SK-N-SH (cell line): ENCODE measurements around the gene MACROD2. TPM values are rescaled to one million over a fixed set of nuclear protein-coding genes. Genes with fewer than 3 reads are reported as not detected.

Experiments used
- CTCF ChIA-PET: fragments of 300-600, 350-600 bp; formaldehyde crosslinking; extraction: SDS; loops from one replicate; lab custom pipeline; 2021; lab: Yijun Ruan, JAX
- POLR2A ChIA-PET: fragments of 350-600 bp; sonication (Branson Sonifier 250); formaldehyde crosslinking; extraction: SDS; loops from one replicate; lab custom pipeline; 2020; ENCODE audit warnings: antibody characterized with exemption, inconsistent platforms; lab: Yijun Ruan, JAX
- DNase-seq: peaks from one replicate; pipeline ENCODE4 v3.0.0; 2012
- H2AFZ ChIP-seq: fragments of 200-600 bp; sonication (generic); 2 replicates; pipeline ENCODE4 v1.8.1; 2016; ENCODE audit warnings: antibody characterized with exemption, mild to moderate bottlenecking, low read depth
- H3F3A ChIP-seq: fragments of 200-600 bp; sonication (generic); replicated peaks from 2 replicates; pipeline ENCODE3; 2016; ENCODE audit warnings: antibody characterized with exemption, mild to moderate bottlenecking; ENCODE audit not compliant: insufficient read depth
- H3K27ac ChIP-seq, 2 experiments: fragments of 200-500 bp in 1 of 2; fragments of 200-600 bp in 1 of 2; sonication (Bioruptor generic) in 1 of 2; sonication (generic), shearing (Covaris generic) in 1 of 2; 2 replicates each; pipeline versions ENCODE4 v1.5.1 to v1.6.1; 2014 to 2016; ENCODE audit warnings: low read depth in 2 of 2, inconsistent platforms in 1 of 2, low read length in 1 of 2, mild to moderate bottlenecking in 1 of 2, mixed read lengths in 1 of 2
- H3K27me3 ChIP-seq: fragments of 200-600 bp; sonication (generic), shearing (Covaris generic); 2 replicates; pipeline ENCODE4 v1.6.1; 2016; ENCODE audit warnings: mixed run types; ENCODE audit not compliant: insufficient read depth
- H3K36me3 ChIP-seq, 2 experiments: fragments of 200-500 bp in 1 of 2; fragments of 200-600 bp in 1 of 2; sonication (Bioruptor generic) in 1 of 2; sonication (generic) in 1 of 2; replicated peaks in 1 of 2; 2 replicates each; pipeline versions ENCODE3 to v1.5.1; 2014 to 2016; ENCODE audit warnings: low read length in 1 of 2, mild to moderate bottlenecking in 1 of 2; ENCODE audit not compliant: insufficient read depth in 2 of 2, control insufficient read depth in 1 of 2
- H3K4me1 ChIP-seq, 2 experiments: fragments of 200-500 bp in 1 of 2; fragments of 200-600 bp in 1 of 2; sonication (Bioruptor generic) in 1 of 2; sonication (generic), shearing (Covaris generic) in 1 of 2; 2 replicates each; pipeline versions ENCODE4 v1.5.1 to v1.6.1; 2014 to 2016; ENCODE audit warnings: low read depth in 1 of 2, low read length in 1 of 2, mixed run types in 1 of 2; ENCODE audit not compliant: insufficient read depth in 2 of 2, control insufficient read depth in 1 of 2
- H3K4me2 ChIP-seq: fragments of 200-600 bp; sonication (generic), shearing (Covaris generic); 2 replicates; pipeline ENCODE4 v1.6.1; 2017; ENCODE audit warnings: mixed run types
- H3K4me3 ChIP-seq, 2 experiments: fragments of 200-500 bp in 1 of 2; fragments of 200-600 bp in 1 of 2; sonication (Bioruptor generic) in 1 of 2; sonication (generic), shearing (Covaris generic) in 1 of 2; 2 replicates each; pipeline versions ENCODE4 v1.5.1 to v1.8.1; 2014 to 2016; ENCODE audit warnings: low read depth in 2 of 2, inconsistent platforms in 1 of 2, low read length in 1 of 2, mild to moderate bottlenecking in 1 of 2, mixed read lengths in 1 of 2, moderate library complexity in 1 of 2
- H3K79me2 ChIP-seq: fragments of 200-600 bp; sonication (generic); 2 replicates; pipeline ENCODE4 v1.8.1; 2017; ENCODE audit warnings: mild to moderate bottlenecking; ENCODE audit not compliant: insufficient read depth
- H3K9ac ChIP-seq: fragments of 200-600 bp; sonication (generic); 2 replicates; pipeline ENCODE4 v1.6.1; 2017; ENCODE audit warnings: mixed run types
- H3K9me2 ChIP-seq: fragments of 200-600 bp; sonication (generic); 2 replicates; pipeline ENCODE4 v1.6.1; 2017; ENCODE audit warnings: mixed run types
- H3K9me3 ChIP-seq: fragments of 200-600 bp; sonication (generic); 2 replicates; pipeline ENCODE4 v1.6.1; 2017; ENCODE audit warnings: mixed run types, mild to moderate bottlenecking, moderate library complexity
- H4K20me1 ChIP-seq: fragments of 200-600 bp; sonication (generic); 2 replicates; pipeline ENCODE4 v1.6.1; 2017; ENCODE audit warnings: mild to moderate bottlenecking, mixed run types; ENCODE audit not compliant: insufficient read depth
- CHD2 ChIP-seq: fragments of 150-350 bp; IDR thresholded peaks from 2 replicates; pipeline ENCODE4 v1.6.1; 2018; ENCODE audit warnings: low read length; ENCODE audit not compliant: partially characterized antibody
- CTCF ChIP-seq: fragments of 200-600 bp; sonication (generic); IDR thresholded peaks from 2 replicates; pipeline ENCODE4 v1.6.1; 2017; ENCODE audit warnings: antibody characterized with exemption, mild to moderate bottlenecking, moderate library complexity
- ELF1 ChIP-seq: IDR thresholded peaks from 2 replicates; pipeline ENCODE4 v1.4.0; 2012
- FOSL2 ChIP-seq: IDR thresholded peaks from 2 replicates; pipeline ENCODE4 v1.4.0; 2012; ENCODE audit warnings: low read depth, mild to moderate bottlenecking, moderate library complexity, borderline replicate concordance
- FOXJ3 ChIP-seq: sonication (generic); formaldehyde crosslinking; IDR thresholded peaks from 2 replicates; pipeline ENCODE4 v1.5.1; 2020; ENCODE audit warnings: mild to moderate bottlenecking, missing genetic modification reagents
- FOXM1 ChIP-seq: IDR thresholded peaks from 2 replicates; pipeline ENCODE4 v1.4.0; 2012; ENCODE audit warnings: low read depth, mild to moderate bottlenecking
- GATA2 ChIP-seq: sonication (generic); formaldehyde crosslinking; IDR thresholded peaks from 2 replicates; pipeline ENCODE4 v1.5.0; 2020; ENCODE audit warnings: mild to moderate bottlenecking, missing genetic modification reagents
- JUND ChIP-seq: IDR thresholded peaks from 2 replicates; pipeline ENCODE4 v1.4.0; 2012
- MXI1 ChIP-seq: IDR thresholded peaks from 2 replicates; pipeline ENCODE4 v1.6.1; 2012; ENCODE audit warnings: mild to moderate bottlenecking, low read depth, low read length, improper control_type of control experiment
- NRF1 ChIP-seq: IDR thresholded peaks from 2 replicates; pipeline ENCODE4 v1.6.1; 2012; ENCODE audit warnings: low read depth, mild to moderate bottlenecking, low read length
- RAD21 ChIP-seq: IDR thresholded peaks from 2 replicates; pipeline ENCODE4 v1.6.1; 2012; ENCODE audit warnings: mild to moderate bottlenecking, low read length
- REST ChIP-seq: IDR thresholded peaks from 2 replicates; pipeline ENCODE4 v1.6.1; 2012; ENCODE audit warnings: mild to moderate bottlenecking, low read depth, low read length, moderate library complexity
- RFX5 ChIP-seq: IDR thresholded peaks from 2 replicates; pipeline ENCODE4 v1.6.1; 2012; ENCODE audit warnings: mild to moderate bottlenecking, improper control_type of control experiment, low read length
- SIN3A ChIP-seq: IDR thresholded peaks from 2 replicates; pipeline ENCODE4 v1.6.1; 2012; ENCODE audit warnings: low read depth, mild to moderate bottlenecking, low read length, moderate library complexity, borderline replicate concordance
- TAF1 ChIP-seq: IDR thresholded peaks from 2 replicates; pipeline ENCODE4 v1.6.1; 2012; ENCODE audit warnings: low read depth, mild to moderate bottlenecking, low read length, moderate library complexity, borderline replicate concordance
- TCF12 ChIP-seq: IDR thresholded peaks from 2 replicates; pipeline ENCODE4 v1.4.0; 2012
- TEAD4 ChIP-seq: IDR thresholded peaks from 2 replicates; pipeline ENCODE4 v1.4.0; 2012; ENCODE audit warnings: mild to moderate bottlenecking, borderline replicate concordance; ENCODE audit not compliant: insufficient read depth
- WGBS: methylation state at CpG from one replicate; pipeline ENCODE4 v1.1.6; 2017; ENCODE audit warnings: low lambda C conversion rate; 5-methylcytosine and 5-hydroxymethylcytosine counted together
- polyA plus RNA-seq, 3 experiments: library from polyadenylated mRNA; depleted of rRNA; stranded (reverse); fragments of >200 nt; gene quantifications; 2 replicates each; pipeline ENCODE4 v1.2.3, GENCODE V29; 2012

The MACROD2 gene
- polyA plus RNA-seq, 1 of the 3 experiments (the other 2 are of a cell fraction), result 0.33 TPM

- no peaks in the 10 kb centered on the region for H3F3A ChIP-seq
- H3K27me3 ChIP-seq, result no peaks in the 10 kb centered on the region
- H3K9me2 ChIP-seq, result no peaks in the 10 kb centered on the region
- WGBS, result 30% methylated on average over 3 of the region's 3 CpGs
- ChIA-PET POLR2A (no interaction called here), CTCF (no interaction called here)
- H3K4me1 ChIP-seq, result no peaks in the 10 kb centered on the region
- H2AFZ ChIP-seq, result no peak overlapping the region
- no peak for DNase-seq
- H3K36me3 ChIP-seq, result no peaks in the 10 kb centered on the region
- H3K9me3 ChIP-seq, result no peaks in the 10 kb centered on the region
- H3K79me2 ChIP-seq, result no peaks in the 10 kb centered on the region
- no peak overlapping the region for H3K27ac ChIP-seq
- H3K4me3 ChIP-seq, result no peak overlapping the region
- no peak for TF ChIP-seq RFX5
- no peak for TF ChIP-seq RAD21
- no peak for TF ChIP-seq ELF1
- no peak for TF ChIP-seq CHD2
- no peak for TF ChIP-seq TAF1
- no peak for TF ChIP-seq FOXJ3 (CRISPR knock-in tag)
- no peak for TF ChIP-seq SIN3A
- no peak for TF ChIP-seq FOXM1
- TF ChIP-seq JUND, result no peak
- TF ChIP-seq CTCF, result no peak
- no peak for TF ChIP-seq NRF1
- TF ChIP-seq MXI1, result no peak
- no peak for TF ChIP-seq TCF12
- no peak for TF ChIP-seq GATA2 (CRISPR knock-in tag)
- TF ChIP-seq FOSL2, result no peak
- TF ChIP-seq REST, result no peak
- no peak for TF ChIP-seq TEAD4
- no peak overlapping the region for H3K9ac ChIP-seq
- no peaks in the 10 kb centered on the region for H4K20me1 ChIP-seq
- no peak overlapping the region for H3K4me2 ChIP-seq
Observed at GRCh38 chr20:15395457-15395856, 1400.1 kb downstream of the MACROD2 start.
